ENCODE data around the gene TXNDC11. TPM values are rescaled to one million over a fixed set of nuclear protein-coding genes. Genes with fewer than 3 reads are reported as not detected.

TXNDC11 gene
- total and polyA plus RNA-seq, 9 donors = 18.1 to 27.9 (median 22.0) TPM

- WGBS (ENCODE audit: insufficient coverage) = 40% methylated on average over 1 of the region's 15 CpGs
- Histone ChIP-seq H3K4me3 (ENCODE audit: low read length) (no peak overlapping the region), H3K27ac (ENCODE audit: low read length) (no peak overlapping the region), H3K4me1 (ENCODE audit: control insufficient read depth, insufficient read depth, low read length) (peaks cover 18% of the 10 kb centered on the region), H3K27me3 (ENCODE audit: control insufficient read depth, insufficient read depth, low read length) (no peaks in the 10 kb centered on the region), H3K9me3 (replicated peaks; ENCODE audit: control insufficient read depth, low read depth, low read length) (no peaks in the 10 kb centered on the region), H3K36me3 (ENCODE audit: control insufficient read depth, insufficient read depth, low read length) (peaks cover 23% of the 10 kb centered on the region)
- DNase-seq = no peak
Observed at GRCh38 chr16:11738742-11739544, 3.7 kb downstream of the TXNDC11 start.

- no peak overlapping the region for H3K27ac ChIP-seq (ENCODE audit: low read length)
- H3K4me3 ChIP-seq (ENCODE audit: low read length) = no peak overlapping the region
- H3K4me1 ChIP-seq (ENCODE audit: control insufficient read depth, insufficient read depth, low read length) = peaks cover 13% of the 10 kb centered on the region
- peaks cover 25% of the 10 kb centered on the region for H3K36me3 ChIP-seq (ENCODE audit: control insufficient read depth, insufficient read depth, low read length)
- WGBS (ENCODE audit: insufficient coverage) = no CpG with 5 or more reads among the region's 8 CpGs
- no peak for DNase-seq
- no peaks in the 10 kb centered on the region for H3K9me3 ChIP-seq (replicated peaks; ENCODE audit: control insufficient read depth, low read depth, low read length)
- H3K27me3 ChIP-seq (ENCODE audit: control insufficient read depth, insufficient read depth, low read length) = no peaks in the 10 kb centered on the region
Observed at GRCh38 chr16:11737713-11738112, 4.9 kb downstream of the TXNDC11 start.

- no peaks in the 10 kb centered on the region for H3K9me3 ChIP-seq (replicated peaks; ENCODE audit: control insufficient read depth, low read depth, low read length)
- H3K4me1 ChIP-seq (ENCODE audit: control insufficient read depth, insufficient read depth, low read length) = peaks cover 11% of the 10 kb centered on the region
- no peak overlapping the region for H3K4me3 ChIP-seq (ENCODE audit: low read length)
- no peaks in the 10 kb centered on the region for H3K27me3 ChIP-seq (ENCODE audit: control insufficient read depth, insufficient read depth, low read length)
- 92% methylated on average over 4 of the region's 6 CpGs for WGBS (ENCODE audit: insufficient coverage)
- H3K36me3 ChIP-seq (ENCODE audit: control insufficient read depth, insufficient read depth, low read length) = peaks cover 33% of the 10 kb centered on the region
- H3K27ac ChIP-seq (ENCODE audit: low read length) = no peak overlapping the region
- no peak for DNase-seq
Observed at GRCh38 chr16:11736903-11737302, 5.8 kb downstream of the TXNDC11 start.

- no peaks in the 10 kb centered on the region for H3K27me3 ChIP-seq (ENCODE audit: control insufficient read depth, insufficient read depth, low read length)
- peaks cover 1% of the 10 kb centered on the region for H3K4me1 ChIP-seq (ENCODE audit: control insufficient read depth, insufficient read depth, low read length)
- no peaks in the 10 kb centered on the region for H3K9me3 ChIP-seq (replicated peaks; ENCODE audit: control insufficient read depth, low read depth, low read length)
- no peak for DNase-seq
- H3K27ac ChIP-seq (ENCODE audit: low read length) = no peak overlapping the region
- no peak overlapping the region for H3K4me3 ChIP-seq (ENCODE audit: low read length)
- 86% methylated on average over 8 of the region's 8 CpGs for WGBS (ENCODE audit: insufficient coverage)
- H3K36me3 ChIP-seq (ENCODE audit: control insufficient read depth, insufficient read depth, low read length) = peaks cover 37% of the 10 kb centered on the region
Observed at GRCh38 chr16:11735787-11736186, 6.9 kb downstream of the TXNDC11 start.

GRCh38 chr16:11734653-11735043, 8.0 kb downstream of the TXNDC11 start:
- Histone ChIP-seq H3K9me3 (replicated peaks; ENCODE audit: control insufficient read depth, low read depth, low read length) (no peaks in the 10 kb centered on the region), H3K4me1 (ENCODE audit: control insufficient read depth, insufficient read depth, low read length) (no peaks in the 10 kb centered on the region), H3K27ac (ENCODE audit: low read length) (no peak overlapping the region), H3K4me3 (ENCODE audit: low read length) (no peak overlapping the region), H3K36me3 (ENCODE audit: control insufficient read depth, insufficient read depth, low read length) (peaks cover 41% of the 10 kb centered on the region), H3K27me3 (ENCODE audit: control insufficient read depth, insufficient read depth, low read length) (no peaks in the 10 kb centered on the region)
- WGBS (ENCODE audit: insufficient coverage) = 85% methylated on average over 4 of the region's 6 CpGs
- DNase-seq = no peak

- Histone ChIP-seq H3K27me3 (ENCODE audit: control insufficient read depth, insufficient read depth, low read length) (no peaks in the 10 kb centered on the region), H3K4me3 (ENCODE audit: low read length) (no peak overlapping the region), H3K4me1 (ENCODE audit: control insufficient read depth, insufficient read depth, low read length) (no peaks in the 10 kb centered on the region), H3K27ac (ENCODE audit: low read length) (no peak overlapping the region), H3K9me3 (replicated peaks; ENCODE audit: control insufficient read depth, low read depth, low read length) (no peaks in the 10 kb centered on the region), H3K36me3 (ENCODE audit: control insufficient read depth, insufficient read depth, low read length) (peaks cover 42% of the 10 kb centered on the region)
- no peak for DNase-seq
- WGBS (ENCODE audit: insufficient coverage) = no CpG with 5 or more reads among the region's 3 CpGs
Observed at GRCh38 chr16:11734025-11734652, 8.5 kb downstream of the TXNDC11 start.

DNA sequence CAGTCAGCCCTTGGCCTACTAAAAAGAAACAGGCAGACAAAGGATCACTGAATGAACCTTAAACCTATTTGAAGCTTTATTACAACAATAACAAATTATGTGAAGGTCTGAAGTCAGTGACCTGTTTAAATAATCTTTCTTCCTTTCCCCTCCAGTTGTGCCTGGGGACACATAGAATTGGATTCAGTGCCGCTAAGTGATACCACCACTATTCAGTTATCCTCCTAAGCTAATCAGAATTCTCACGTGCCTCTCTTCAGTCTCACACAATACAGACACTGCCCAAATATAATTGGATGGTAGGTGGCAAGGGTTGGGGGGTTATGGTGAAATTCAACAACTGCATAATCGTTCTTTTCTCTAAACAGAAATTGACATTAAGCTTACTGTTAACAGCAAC, 11.4 kb downstream of the TXNDC11 start:
- Histone ChIP-seq H3K27me3 (ENCODE audit: control insufficient read depth, insufficient read depth, low read length) (no peaks in the 10 kb centered on the region), H3K27ac (ENCODE audit: low read length) (no peak overlapping the region), H3K4me3 (ENCODE audit: low read length) (no peak overlapping the region), H3K9me3 (replicated peaks; ENCODE audit: control insufficient read depth, low read depth, low read length) (no peaks in the 10 kb centered on the region), H3K4me1 (ENCODE audit: control insufficient read depth, insufficient read depth, low read length) (no peaks in the 10 kb centered on the region), H3K36me3 (ENCODE audit: control insufficient read depth, insufficient read depth, low read length) (peaks cover 44% of the 10 kb centered on the region)
- no peak for DNase-seq
- WGBS (ENCODE audit: insufficient coverage) = no CpG with 5 or more reads among the region's 3 CpGs

DNA sequence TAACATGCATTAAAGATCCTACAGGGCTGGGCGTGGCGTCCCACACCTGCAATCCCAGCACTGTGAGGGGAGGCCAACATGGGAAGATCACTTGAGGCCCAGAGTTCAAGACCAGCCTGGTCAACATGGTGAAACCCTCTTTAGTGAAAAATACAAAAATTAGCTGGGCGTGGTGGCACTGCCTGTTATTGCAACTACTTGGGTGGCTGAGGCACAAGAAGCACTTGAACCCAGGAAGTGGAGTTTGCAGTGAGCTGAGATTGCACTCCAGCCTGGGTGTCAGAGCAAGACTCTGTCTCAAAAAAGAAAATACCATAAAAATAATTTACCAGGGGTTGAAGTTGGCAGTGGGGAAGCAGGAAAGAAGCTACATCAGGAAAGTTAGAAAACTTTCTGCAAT, 12.9 kb downstream of the TXNDC11 start:
- 83% methylated on average over 2 of the region's 3 CpGs for WGBS (ENCODE audit: insufficient coverage)
- no peaks in the 10 kb centered on the region for H3K9me3 ChIP-seq (replicated peaks; ENCODE audit: control insufficient read depth, low read depth, low read length)
- H3K27me3 ChIP-seq (ENCODE audit: control insufficient read depth, insufficient read depth, low read length) = no peaks in the 10 kb centered on the region
- H3K4me3 ChIP-seq (ENCODE audit: low read length) = no peak overlapping the region
- H3K4me1 ChIP-seq (ENCODE audit: control insufficient read depth, insufficient read depth, low read length) = no peaks in the 10 kb centered on the region
- DNase-seq = no peak
- H3K27ac ChIP-seq (ENCODE audit: low read length) = no peak overlapping the region
- peaks cover 37% of the 10 kb centered on the region for H3K36me3 ChIP-seq (ENCODE audit: control insufficient read depth, insufficient read depth, low read length)

DNA sequence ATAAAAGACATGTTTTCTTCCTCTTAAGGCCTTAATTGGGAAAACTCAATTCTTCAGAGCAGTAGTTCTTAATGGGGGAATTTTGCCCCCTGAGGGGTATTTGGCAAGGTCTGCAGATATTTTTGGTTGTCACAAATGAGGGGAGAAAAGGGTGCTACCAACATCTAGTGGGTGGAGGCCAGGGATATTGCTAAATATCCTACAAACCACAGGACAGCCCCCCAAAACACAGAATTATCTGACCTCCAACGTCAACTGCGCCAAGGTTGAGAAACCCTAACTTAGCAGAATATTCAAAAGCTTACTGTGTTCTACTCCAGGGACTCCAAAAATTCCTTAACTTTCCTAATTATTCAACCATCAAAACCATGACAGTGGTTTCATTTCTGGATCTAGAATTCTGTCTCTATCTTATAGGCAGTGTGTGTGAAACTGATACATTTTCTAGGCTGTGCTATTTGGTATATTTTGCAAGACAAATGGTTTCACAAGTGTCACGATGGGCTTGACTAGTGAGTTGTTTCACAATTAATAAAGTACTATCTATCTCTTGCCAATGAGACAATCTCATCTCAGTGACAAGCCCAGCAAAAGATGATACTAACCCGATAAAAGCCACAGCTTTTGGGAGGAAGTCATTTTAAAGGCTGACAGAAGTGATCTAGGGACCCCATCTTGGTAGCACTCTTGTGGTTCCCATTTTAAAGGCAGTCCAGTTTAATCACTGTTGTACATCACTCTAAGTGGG, 14.7 kb downstream of the TXNDC11 start:
- Histone ChIP-seq H3K27ac (ENCODE audit: low read length) (no peak overlapping the region), H3K36me3 (ENCODE audit: control insufficient read depth, insufficient read depth, low read length) (peaks cover 33% of the 10 kb centered on the region), H3K9me3 (replicated peaks; ENCODE audit: control insufficient read depth, low read depth, low read length) (no peaks in the 10 kb centered on the region), H3K4me3 (ENCODE audit: low read length) (no peak overlapping the region), H3K4me1 (ENCODE audit: control insufficient read depth, insufficient read depth, low read length) (no peaks in the 10 kb centered on the region), H3K27me3 (ENCODE audit: control insufficient read depth, insufficient read depth, low read length) (no peaks in the 10 kb centered on the region)
- no peak for DNase-seq
- WGBS (ENCODE audit: insufficient coverage) = no CpG with 5 or more reads among the region's 4 CpGs

GRCh38 chr16:11726008-11726407, 16.6 kb downstream of the TXNDC11 start:
- no peak overlapping the region for H3K27ac ChIP-seq (ENCODE audit: low read length)
- no peaks in the 10 kb centered on the region for H3K27me3 ChIP-seq (ENCODE audit: control insufficient read depth, insufficient read depth, low read length)
- H3K36me3 ChIP-seq (ENCODE audit: control insufficient read depth, insufficient read depth, low read length) = peaks cover 27% of the 10 kb centered on the region
- DNase-seq = no peak
- WGBS (ENCODE audit: insufficient coverage) = 95% methylated on average over 6 of the region's 8 CpGs
- no peaks in the 10 kb centered on the region for H3K9me3 ChIP-seq (replicated peaks; ENCODE audit: control insufficient read depth, low read depth, low read length)
- H3K4me3 ChIP-seq (ENCODE audit: low read length) = no peak overlapping the region
- no peaks in the 10 kb centered on the region for H3K4me1 ChIP-seq (ENCODE audit: control insufficient read depth, insufficient read depth, low read length)
